Activated CD4-positive, alpha-beta T cell treated with anti-CD3 and anti-CD28 coated beads, Interleukin-2, amount 50 U/mL, for 1 hour (primary cell): ENCODE measurements around the gene RBMX2.
"Not testable (repeated sequence)": the region's sequence is repeated elsewhere in the genome, so short reads cannot be mapped to it uniquely, and the experiment has no call there.

Experiments
- DNase-seq: peaks from one replicate; pipeline ENCODE4 v3.0.0-alpha.2; 2020

RBMX2 gene

GRCh38 chrX:130401415-130402207, at the start of gene RBMX2:
RBMX2 (plus strand) TSS chrX:130401987; CDS start chrX:130402033, 46 bp downstream.
- peak; percentile 56 for DNase-seq

DNA sequence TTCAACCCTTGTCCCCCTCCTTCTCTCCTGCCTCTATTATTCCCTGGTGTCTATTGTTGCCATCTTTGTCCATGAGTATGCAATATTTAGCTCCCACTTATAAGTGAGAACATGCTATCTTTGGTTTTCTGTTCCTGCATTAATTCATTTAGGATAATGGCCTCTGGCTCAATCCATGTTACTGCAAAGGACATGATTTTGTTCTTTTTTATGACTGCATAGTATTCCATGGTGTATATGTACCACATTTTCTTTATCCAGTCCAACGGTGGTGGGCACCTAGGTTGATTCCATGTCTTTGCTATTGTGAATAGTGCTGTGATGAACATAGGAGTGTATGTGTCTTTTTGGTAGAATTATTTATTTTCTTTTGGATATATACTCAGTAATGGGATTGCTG, 49.7 kb upstream of the RBMX2 start:
- DNase-seq: not testable (repeated sequence)

GRCh38 chrX:130376077-130376476, 25.7 kb upstream of the RBMX2 start:
- DNase-seq: no peak

DNA sequence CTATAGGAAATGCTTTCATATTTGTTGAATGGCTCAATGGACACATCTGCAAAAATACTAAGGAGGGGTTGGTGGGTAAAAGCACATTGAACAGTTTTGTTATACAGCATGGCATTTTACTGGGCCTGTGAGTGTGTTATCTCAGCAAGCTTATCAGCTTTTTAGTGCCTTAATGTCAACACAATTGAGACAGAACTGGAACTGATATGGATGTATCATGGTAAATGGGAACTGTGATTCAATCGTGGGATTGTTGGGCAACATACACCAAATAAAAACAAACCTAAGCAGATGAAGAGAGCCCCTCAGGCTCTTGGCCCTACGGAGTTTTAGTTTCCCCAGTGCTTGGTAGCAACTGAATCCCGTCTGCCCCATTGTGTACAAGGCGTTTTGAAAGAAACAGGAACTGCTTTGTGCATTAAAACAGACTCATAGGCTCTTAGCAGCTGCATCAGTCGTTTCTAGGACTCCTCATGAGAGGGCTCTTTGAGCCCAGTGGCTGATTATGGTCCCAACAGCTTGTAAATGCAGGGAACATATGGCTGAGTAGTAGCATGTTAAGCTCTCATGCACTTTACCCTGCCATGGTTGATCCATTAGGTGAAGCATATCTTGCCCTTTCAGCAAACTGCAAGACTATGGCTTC, 23.6 kb upstream of the RBMX2 start:
- DNase-seq: no peak

GRCh38 chrX:130385520-130385919, 16.3 kb upstream of the RBMX2 start, which contains the start of gene GPR119:
GPR119 (minus strand) TSS chrX:130385674; CDS start chrX:130385447, 227 bp downstream.
- no peak for DNase-seq

DNA sequence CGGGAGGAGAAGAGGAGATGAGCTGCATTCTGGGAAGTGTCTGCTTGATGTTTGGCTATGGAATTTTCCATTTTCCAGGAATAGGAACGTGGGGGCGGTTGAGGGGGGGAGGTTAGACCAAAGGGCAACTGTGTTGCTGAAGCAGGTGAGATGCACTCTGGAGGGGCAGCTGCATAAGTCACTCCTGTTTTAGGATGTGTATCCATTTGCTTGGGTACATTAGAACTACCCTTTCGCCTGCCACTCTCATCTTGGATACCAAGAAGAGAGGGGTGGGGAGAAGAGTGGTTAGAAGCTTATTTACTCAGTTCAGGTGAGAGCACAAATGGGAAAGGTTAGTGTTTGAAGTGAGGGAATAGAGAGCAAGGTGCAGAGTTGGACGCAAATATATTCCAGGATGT, 15.4 kb upstream of the RBMX2 start:
- no peak for DNase-seq

- DNase-seq: no peak
Measured at GRCh38 chrX:130393451-130394074, 8.2 kb upstream of the RBMX2 start.

DNA sequence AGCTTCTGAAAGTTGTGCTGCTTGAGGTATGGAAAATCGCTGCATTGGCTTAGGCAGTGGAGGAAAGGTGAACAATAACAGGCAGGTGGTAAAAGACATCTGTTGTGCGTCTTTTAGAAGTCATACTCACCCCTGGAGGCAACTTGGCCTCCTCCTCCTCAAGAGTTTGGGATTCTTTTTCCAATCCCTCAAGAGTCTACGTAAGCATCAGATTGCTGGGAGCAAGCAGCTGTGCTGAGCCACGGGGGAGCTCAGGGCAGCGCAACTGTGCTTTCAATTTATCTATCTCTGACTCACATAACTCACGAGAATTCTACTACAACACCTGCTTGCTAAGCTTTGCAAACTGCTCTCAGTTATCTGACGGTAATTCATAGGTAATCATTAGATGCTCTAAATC, 6.4 kb upstream of the RBMX2 start:
- no peak for DNase-seq

DNA sequence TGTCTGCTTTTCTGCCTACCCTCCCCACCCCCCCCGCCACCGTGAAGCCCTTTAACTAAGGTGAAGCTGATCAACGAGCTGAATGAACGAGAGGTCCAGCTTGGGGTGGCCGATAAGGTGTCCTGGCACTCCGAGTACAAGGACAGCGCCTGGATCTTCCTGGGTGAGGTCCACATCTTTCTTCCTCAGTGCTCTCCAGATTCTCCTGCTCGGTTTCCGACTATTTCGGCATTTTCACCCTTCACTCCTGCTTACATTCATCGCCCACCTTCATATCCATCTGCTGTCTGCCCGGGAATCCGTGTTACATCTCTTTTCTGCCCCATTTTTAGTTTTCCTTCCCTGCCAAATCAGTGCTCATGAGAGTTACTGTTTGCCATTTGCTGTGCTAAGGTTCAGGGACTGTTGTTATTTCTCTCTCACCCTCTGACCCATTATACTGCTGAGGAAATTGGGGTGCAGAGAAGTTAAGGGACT, 459 bp downstream of the RBMX2 start:
- no peak for DNase-seq

GRCh38 chrX:130413415-130413814, 11.6 kb downstream of the RBMX2 start:
- DNase-seq: no peak

DNA sequence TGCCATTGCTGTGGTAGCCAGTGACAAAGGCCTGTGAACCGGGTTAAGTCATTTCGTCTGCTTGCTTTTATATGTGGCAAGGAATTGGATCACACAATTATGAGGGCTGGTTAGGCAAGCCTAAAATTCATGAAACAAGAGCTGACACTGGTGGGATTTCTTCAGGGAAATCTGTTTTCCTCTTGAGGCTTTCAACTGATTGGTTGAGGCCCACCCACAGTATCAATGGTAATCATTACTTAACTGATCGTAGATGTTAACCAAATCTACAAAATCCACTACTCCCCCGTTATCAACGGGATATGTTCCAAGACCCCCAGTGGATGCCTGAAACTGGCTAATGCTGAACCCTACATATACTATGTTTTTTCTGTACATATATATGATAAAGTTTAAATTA, 13.0 kb downstream of the RBMX2 start:
- DNase-seq: no peak

DNA sequence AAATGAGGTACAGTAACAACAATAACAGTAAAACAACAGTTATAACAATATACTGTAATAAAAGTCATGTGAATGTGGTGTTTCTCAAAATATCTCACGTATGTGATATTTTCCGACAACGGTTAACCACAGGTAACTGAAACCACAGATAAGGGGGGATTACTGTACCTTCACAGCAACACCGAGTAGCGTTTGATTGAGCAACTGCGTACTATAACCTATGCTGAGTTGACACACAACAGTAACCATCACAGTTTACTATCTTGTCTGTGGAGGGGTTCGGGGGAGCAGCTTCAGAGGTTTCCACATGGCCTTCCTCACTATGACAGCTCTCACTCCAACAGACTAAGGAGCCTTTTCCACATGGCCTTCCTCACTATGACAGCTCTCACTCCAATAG, 13.4 kb downstream of the RBMX2 start:
- no peak for DNase-seq

- no peak for DNase-seq
Measured at GRCh38 chrX:130416785-130417184, 15.0 kb downstream of the RBMX2 start.

- DNase-seq: no peak
Measured at GRCh38 chrX:130418066-130418465, 16.3 kb downstream of the RBMX2 start.

DNA sequence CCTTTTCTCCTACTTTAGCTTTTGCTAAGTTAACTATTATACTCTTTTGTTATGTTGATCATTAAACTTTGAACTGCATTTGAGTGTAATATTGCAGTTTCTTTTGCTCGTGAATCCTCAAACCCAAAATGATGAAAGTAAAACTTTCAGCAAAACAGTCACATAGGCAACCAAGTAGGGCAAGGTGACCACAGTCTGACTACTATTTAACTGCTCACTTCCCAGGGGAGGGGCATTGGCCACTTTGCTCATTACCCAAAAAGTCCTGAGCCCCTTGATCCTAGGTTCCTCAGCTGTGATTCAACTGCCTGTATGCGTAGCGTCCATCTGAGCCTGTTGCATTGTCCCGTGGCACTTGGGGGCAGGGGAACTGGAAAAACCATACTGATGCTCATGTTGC, 17.0 kb downstream of the RBMX2 start:
- no peak for DNase-seq

GRCh38 chrX:130419263-130419662, 17.5 kb downstream of the RBMX2 start:
- DNase-seq: no peak

- DNase-seq: no peak
Measured at GRCh38 chrX:130426531-130426930, 24.7 kb downstream of the RBMX2 start.

DNA sequence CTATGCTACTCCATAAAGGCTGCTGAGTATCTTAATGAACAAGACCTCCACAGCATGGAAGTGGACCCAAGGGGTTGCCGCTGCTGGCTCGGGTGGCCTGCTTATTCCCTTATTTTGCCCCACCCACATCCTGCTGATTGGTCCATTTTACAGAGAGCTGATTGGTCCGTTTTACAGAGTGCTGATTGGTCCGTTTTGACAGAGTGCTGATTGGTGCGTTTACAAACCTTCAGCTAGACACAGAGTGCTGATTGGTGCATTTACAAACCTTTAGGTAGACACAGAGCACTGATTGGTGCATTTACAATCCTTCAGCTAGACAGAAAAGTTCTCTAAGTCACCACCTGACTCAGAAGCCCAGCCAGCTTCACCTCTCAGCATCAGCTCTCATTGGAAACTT, 27.4 kb downstream of the RBMX2 start:
- not testable (repeated sequence) for DNase-seq

DNA sequence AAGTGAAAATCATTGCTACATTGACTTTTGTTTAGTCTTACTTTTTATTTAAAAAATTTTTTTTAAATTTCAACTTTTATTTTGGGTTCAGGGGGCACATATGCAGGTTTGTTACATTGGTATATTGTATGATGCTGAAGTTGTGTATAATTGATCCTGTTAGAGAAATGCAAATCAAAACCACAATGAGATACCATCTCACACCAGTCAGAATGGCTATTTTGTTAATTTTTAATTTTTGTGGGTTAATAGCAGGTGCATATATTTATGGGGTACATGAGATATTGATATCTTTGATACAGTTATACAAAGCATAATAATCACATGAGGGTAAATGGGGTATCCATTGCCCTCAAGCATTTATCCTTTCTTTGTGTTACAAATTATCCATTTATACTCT, 34.1 kb downstream of the RBMX2 start:
- no peak for DNase-seq

DNA sequence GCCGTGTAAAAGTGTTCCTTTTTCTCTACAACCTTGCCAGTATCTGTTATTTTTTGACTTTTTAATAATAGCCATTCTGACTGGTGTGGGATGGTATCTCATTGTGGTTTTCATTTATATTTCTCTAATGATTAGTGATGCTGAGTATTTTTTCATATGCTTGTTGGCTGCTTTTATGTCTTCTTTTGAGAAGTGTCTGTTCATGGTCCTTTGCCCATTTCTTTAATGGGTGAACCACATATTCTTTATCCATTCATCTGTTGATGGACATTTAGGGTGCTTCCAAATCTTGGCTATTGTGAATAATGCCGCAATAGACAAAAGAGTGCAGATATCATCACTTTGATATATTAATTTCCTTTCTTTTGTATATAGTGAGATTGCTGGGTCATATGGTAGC, 36.2 kb downstream of the RBMX2 start:
- DNase-seq: not testable (repeated sequence)

DNA sequence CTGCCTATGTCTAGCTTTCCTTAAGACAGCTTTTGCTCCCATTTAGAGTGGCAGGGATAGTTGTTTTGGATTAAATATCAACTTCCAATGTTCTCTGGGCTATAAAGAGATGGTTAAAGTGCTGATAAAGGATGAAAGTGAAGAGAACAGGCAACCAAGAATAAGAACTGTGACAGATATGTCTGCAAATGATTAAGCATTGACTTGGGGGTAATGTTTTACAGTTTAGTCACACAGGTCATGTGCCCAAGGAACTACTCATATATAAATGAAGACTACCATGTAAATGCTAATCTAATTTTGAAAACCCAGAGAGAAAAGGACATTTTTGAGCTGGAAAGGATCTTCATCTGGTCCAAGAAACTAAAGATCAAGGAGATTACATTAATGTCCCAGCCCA, 42.1 kb downstream of the RBMX2 start:
- DNase-seq: no peak

- no peak for DNase-seq
Measured at GRCh38 chrX:130444641-130445336, 43.0 kb downstream of the RBMX2 start.

GRCh38 chrX:130446974-130447373, 45.2 kb downstream of the RBMX2 start:
- no peak for DNase-seq
